ENCODE results near the gene HTR3E.
A peak's percentile ranks its signal among the peaks of the same experiment; 100 is the strongest.
"Not testable (repeated sequence)": the region's sequence is repeated elsewhere in the genome, so short reads cannot be mapped to it uniquely, and the experiment has no call there.

Gene HTR3E

GRCh38 chr3:184110316-184110725 is 13.5 kb downstream of the HTR3E start:
- no peak for DNase-seq (ENCODE audit: low read depth in 1 of 2, low spot score in 1 of 2)

- no peak for DNase-seq (ENCODE audit: low read depth in 1 of 2, low spot score in 1 of 2)
Measured at GRCh38 chr3:184116017-184116416, 19.2 kb downstream of the HTR3E start.

GRCh38 chr3:184117636-184118035 is 20.8 kb downstream of the HTR3E start:
- DNase-seq (ENCODE audit: low read depth in 1 of 2, low spot score in 1 of 2): no peak

- DNase-seq (ENCODE audit: low read depth in 1 of 2, low spot score in 1 of 2): not testable (repeated sequence)
Measured at GRCh38 chr3:184121031-184121430, 24.2 kb downstream of the HTR3E start.

DNA sequence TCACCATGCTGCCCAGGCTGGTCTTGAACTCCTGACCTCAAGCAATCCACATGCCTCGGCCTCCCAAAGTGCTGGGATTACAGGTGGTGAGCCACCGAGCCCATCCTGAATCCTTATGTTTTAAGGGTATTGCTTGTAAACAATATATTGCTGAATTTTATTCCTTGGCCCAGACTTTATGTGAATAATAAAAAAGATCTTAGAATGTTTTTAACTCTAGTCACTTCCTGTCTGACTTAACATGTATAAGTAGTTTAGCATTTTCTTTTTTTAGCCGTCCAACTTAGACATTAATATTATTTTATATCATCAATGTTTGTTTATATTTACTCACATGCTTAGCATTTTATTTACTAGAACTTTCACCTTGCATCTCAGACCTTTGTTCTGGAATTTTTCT is 29.1 kb downstream of the HTR3E start:
- DNase-seq (ENCODE audit: low read depth in 1 of 2, low spot score in 1 of 2): no peak

- no peak for DNase-seq (ENCODE audit: low read depth in 1 of 2, low spot score in 1 of 2)
Measured at GRCh38 chr3:184129012-184129411, 32.1 kb downstream of the HTR3E start.

DNA sequence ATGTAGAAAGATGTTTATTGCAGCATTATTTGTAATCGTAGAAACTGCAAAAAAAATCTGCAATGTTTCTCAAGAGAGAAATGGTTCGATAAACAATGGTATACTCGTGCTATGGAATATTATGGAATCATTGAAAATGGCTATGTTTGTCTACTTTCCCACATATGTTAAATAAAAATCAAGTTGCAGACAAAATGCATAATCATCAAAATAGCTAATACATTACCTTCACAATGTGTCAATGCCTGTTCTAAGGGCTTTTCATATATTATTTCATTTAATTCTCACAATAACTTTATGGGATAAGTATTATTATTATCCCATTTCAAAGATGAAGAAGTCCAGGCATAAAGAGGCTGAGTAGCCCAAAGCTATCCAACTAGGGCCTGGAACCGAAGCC is 36.1 kb downstream of the HTR3E start:
- DNase-seq (ENCODE audit: low read depth in 1 of 2, low spot score in 1 of 2): no peak

- DNase-seq (ENCODE audit: low read depth in 1 of 2, low spot score in 1 of 2): peak; percentile 24 to 58
Measured at GRCh38 chr3:184133840-184134745, 37.2 kb downstream of the HTR3E start.

- DNase-seq (ENCODE audit: low read depth in 1 of 2, low spot score in 1 of 2): no peak
Measured at GRCh38 chr3:184134746-184135148, 37.9 kb downstream of the HTR3E start.

GRCh38 chr3:184135149-184135910 is 38.5 kb downstream of the HTR3E start, which contains the start of gene EIF2B5:
TSS of gene EIF2B5 (plus strand) at chr3:184135358. CDS start at chr3:184135386, 28 bp downstream.
- peak; percentile 61 to 85 for DNase-seq (ENCODE audit: low read depth in 1 of 2, low spot score in 1 of 2)

- no peak for DNase-seq (ENCODE audit: low read depth in 1 of 2, low spot score in 1 of 2)
Measured at GRCh38 chr3:184135911-184136260, 39.0 kb downstream of the HTR3E start.

DNA sequence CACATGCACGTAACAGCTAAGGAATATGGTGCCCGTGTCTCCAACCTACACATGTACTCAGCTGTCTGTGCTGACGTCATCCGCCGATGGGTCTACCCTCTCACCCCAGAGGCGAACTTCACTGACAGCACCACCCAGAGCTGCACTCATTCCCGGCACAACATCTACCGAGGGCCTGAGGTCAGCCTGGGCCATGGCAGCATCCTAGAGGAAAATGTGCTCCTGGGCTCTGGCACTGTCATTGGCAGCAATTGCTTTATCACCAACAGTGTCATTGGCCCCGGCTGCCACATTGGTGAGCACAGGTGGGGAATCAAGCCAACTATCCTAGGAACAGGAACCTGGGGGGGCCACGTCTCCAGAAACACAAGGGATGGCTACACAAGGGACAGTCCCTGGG is 43.6 kb downstream of the HTR3E start:
- no peak for DNase-seq (ENCODE audit: low read depth in 1 of 2, low spot score in 1 of 2)

GRCh38 chr3:184142199-184142598 is 45.3 kb downstream of the HTR3E start:
- no peak for DNase-seq (ENCODE audit: low read depth in 1 of 2, low spot score in 1 of 2)

DNA sequence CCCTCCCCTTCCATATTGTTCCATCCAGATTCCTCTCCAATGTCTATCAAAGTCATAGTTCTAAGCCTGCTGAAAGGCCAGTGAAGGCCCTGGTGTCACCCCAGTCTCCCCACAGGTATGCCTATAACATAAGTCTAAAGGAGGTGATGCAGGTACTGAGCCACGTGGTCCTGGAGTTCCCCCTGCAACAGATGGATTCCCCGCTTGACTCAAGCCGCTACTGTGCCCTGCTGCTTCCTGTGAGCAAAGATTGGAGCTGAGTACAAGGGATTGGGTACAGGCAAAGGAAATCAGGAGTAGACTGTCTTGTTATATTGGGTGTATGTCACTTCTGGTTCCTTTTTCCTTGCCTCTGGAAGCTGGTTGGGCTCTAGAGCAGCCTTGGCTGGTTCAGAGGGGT is 46.5 kb downstream of the HTR3E start:
- no peak for DNase-seq (ENCODE audit: low read depth in 1 of 2, low spot score in 1 of 2)

GRCh38 chr3:184144505-184144904 is 47.6 kb downstream of the HTR3E start:
- DNase-seq (ENCODE audit: low read depth in 1 of 2, low spot score in 1 of 2): no peak

- no peak for DNase-seq (ENCODE audit: low read depth in 1 of 2, low spot score in 1 of 2)
Measured at GRCh38 chr3:184145111-184145524, 48.3 kb downstream of the HTR3E start.

DNA sequence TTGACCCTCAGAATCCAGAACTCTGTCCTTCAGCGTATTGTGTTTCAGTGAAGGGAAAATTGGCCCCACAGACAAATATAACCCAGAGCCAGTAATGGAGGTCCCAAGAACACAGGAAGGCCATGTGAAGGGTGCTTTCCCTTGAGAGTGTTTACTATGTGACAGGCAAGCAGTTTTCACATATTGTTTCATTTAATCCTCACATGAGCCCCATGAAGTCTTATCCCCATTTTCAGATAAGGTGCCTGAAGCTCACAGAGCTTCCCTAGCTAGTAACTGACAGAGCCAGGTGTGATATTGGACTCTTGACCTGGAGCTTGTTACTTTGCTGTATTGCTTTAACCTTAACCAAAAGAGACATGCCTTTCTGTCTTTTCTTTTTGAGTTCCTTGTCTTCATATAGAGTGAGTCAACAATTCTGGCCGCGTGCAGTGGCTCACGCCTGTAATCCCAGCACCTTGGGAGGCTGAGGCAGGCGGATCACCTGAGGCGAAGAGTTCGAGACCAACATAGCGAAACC is 48.9 kb downstream of the HTR3E start:
- no peak for DNase-seq (ENCODE audit: low read depth in 1 of 2, low spot score in 1 of 2)

GRCh38 chr3:184148076-184148475 is 51.2 kb downstream of the HTR3E start:
- DNase-seq (ENCODE audit: low read depth in 1 of 2, low spot score in 1 of 2): no peak

GRCh38 chr3:184149123-184149522 is 52.3 kb downstream of the HTR3E start:
- DNase-seq (ENCODE audit: low read depth in 1 of 2, low spot score in 1 of 2): no peak

GRCh38 chr3:184149770-184150169 is 52.9 kb downstream of the HTR3E start:
- DNase-seq (ENCODE audit: low read depth in 1 of 2, low spot score in 1 of 2): not testable (repeated sequence)

DNA sequence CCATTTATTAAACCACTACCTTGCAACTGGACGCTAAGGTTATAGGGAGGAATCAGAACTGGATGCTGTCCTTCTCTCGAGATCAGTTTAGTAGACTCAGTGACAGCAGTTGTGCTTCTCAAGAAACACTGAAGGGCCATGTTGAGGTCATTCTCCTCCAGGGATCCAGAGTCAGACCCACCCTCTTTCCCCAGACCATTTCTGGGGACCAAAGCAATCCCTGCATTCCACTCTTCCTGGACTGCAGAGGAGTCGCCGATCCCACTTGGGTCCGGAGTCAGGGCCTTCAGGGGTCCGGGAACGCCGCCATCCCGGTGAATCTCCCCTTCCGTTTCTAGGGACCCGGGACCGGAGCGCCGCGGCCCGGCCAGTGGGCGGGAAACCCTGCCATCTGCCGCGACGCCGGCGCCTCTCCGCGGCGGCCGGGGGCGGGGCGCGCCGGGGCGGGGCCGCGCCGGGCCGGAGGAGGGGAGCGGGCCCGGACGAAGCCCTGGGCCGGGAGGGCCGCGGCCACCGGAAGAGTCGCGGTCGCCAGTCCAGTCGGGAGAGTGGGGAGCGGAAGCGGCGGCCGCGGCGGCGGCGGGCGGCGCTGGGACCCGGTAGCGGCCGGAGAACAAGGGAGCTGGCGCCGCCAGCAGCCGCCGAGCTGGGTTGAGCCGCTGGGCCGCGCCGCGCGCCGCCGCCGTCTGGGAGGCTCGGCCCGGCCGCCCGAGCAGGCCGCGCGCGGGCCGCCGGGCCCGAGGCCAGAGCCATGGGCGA is 58.2 kb downstream of the HTR3E start, which contains the start of gene DVL3:
Gene DVL3 (plus strand): TSS at position 493 of the 759 bp plus-strand sequence. CDS start 259 bp downstream, at position 752.
- DNase-seq (ENCODE audit: low read depth in 1 of 2, low spot score in 1 of 2): no peak
